ENCODE results near the gene ADGB.
"Not testable (repeated sequence)": the region's sequence is repeated elsewhere in the genome, so short reads cannot be mapped to it uniquely, and the experiment has no call there.

Gene ADGB

GRCh38 chr6:146815511-146816462 lies 217.0 kb downstream of the ADGB start:
- not testable (repeated sequence) for DNase-seq (ENCODE audit: low spot score)

- no peak for DNase-seq (ENCODE audit: low spot score)
Observed at GRCh38 chr6:146819596-146820320, 221.0 kb downstream of the ADGB start.

GRCh38 chr6:146827216-146827928 lies 228.6 kb downstream of the ADGB start:
- no peak for DNase-seq (ENCODE audit: low spot score)

GRCh38 chr6:146829792-146830565 lies 231.2 kb downstream of the ADGB start:
- DNase-seq (ENCODE audit: low spot score): no peak

GRCh38 chr6:146833157-146833556 lies 234.4 kb downstream of the ADGB start:
- no peak for DNase-seq (ENCODE audit: low spot score)

GRCh38 chr6:146840216-146840615 lies 241.4 kb downstream of the ADGB start:
- DNase-seq (ENCODE audit: low spot score): no peak

- no peak for DNase-seq (ENCODE audit: low spot score)
Observed at GRCh38 chr6:146840641-146841040, 241.9 kb downstream of the ADGB start.

- no peak for DNase-seq (ENCODE audit: low spot score)
Observed at GRCh38 chr6:146847426-146847825, 248.7 kb downstream of the ADGB start.

GRCh38 chr6:146850238-146850896 lies 251.6 kb downstream of the ADGB start:
- DNase-seq (ENCODE audit: low spot score): no peak

- DNase-seq (ENCODE audit: low spot score): no peak
Observed at GRCh38 chr6:146850981-146851380, 252.2 kb downstream of the ADGB start.

- no peak for DNase-seq (ENCODE audit: low spot score)
Observed at GRCh38 chr6:146851837-146852236, 253.1 kb downstream of the ADGB start.

- not testable (repeated sequence) for DNase-seq (ENCODE audit: low spot score)
Observed at GRCh38 chr6:146854521-146855255, 255.9 kb downstream of the ADGB start.

- no peak for DNase-seq (ENCODE audit: low spot score)
Observed at GRCh38 chr6:146855889-146856288, 257.1 kb downstream of the ADGB start.

- DNase-seq (ENCODE audit: low spot score): no peak
Observed at GRCh38 chr6:146856296-146856695, 257.5 kb downstream of the ADGB start.

- peak; percentile 71 for DNase-seq (ENCODE audit: low spot score)
Observed at GRCh38 chr6:146857180-146857979, 258.6 kb downstream of the ADGB start.

GRCh38 chr6:146857980-146858347 lies 259.2 kb downstream of the ADGB start:
- no peak for DNase-seq (ENCODE audit: low spot score)

GRCh38 chr6:146859206-146859605 lies 260.4 kb downstream of the ADGB start:
- DNase-seq (ENCODE audit: low spot score): no peak

- no peak for DNase-seq (ENCODE audit: low spot score)
Observed at GRCh38 chr6:146859795-146860495, 261.2 kb downstream of the ADGB start.

GRCh38 chr6:146860583-146860982 lies 261.8 kb downstream of the ADGB start:
- DNase-seq (ENCODE audit: low spot score): no peak
